Measurements from ENCODE around the gene PSG1.
"Not testable (repeated sequence)": the region's sequence is repeated elsewhere in the genome, so short reads cannot be mapped to it uniquely, and the experiment has no call there.

Gene PSG1

DNA sequence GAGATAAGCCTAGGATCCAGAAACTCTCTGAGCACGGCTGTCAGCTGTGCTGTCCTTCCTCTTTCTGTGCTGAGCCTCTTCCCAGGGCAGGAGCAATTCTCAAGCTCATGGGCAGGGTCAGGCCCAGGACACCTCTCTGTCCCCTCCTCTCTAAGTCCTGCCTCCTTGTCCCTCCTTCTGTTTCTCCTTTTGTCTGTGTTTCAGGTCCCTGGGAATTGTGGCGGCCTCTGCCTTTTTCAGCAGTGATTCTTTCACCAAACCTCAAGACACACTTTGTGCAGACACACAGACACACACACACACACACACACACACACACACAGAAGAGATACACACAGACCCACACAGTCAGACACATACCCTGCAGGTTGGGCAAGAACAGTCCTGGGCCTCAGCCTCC, at the start of gene PSG1:
Gene PSG1, minus strand, starts transcription at position 101 of the 400 bp plus-strand sequence. CDS start 132 bp downstream, outside the sequence.
- DNase-seq, result no peak

DNA sequence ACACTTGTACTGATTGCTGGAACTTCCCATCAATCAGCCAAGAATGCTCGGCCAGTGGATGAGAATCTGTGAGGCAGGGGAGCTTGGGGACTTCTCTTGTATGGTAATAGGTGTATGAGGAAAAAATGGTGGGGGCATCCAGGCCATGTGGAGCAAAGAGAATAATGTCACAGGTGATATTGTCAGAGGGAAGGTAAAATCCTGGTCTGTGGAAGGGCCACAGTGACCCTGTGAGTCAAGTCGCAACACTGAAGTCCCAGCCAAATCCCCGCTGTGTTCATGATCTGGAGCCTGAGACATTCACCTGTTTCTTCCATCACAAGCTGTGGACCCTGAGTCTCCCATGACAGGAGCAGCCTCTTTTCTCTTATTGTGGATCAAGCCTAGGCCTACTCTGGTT, 49.4 kb upstream of the PSG1 start:
- no peak for DNase-seq

DNA sequence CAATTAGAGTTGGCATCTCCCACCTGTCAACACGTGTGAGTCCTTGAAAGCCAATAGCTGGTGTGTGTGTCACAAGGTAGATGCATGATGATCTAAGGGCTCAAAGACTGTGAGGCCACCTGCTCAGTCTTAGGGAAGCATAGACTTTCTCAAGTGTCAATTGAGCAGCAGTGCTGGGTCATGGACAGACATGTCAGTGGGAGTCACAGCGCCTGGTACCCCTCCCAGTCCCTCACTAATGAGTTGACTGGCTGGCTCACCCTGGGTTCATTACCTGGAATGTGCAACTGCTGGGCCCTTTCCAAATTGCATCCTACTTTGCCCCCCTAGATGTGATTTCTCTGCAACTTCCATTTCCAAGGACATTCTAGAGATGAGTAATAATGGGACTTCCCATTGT, 47.3 kb upstream of the PSG1 start:
- DNase-seq, result no peak

DNA sequence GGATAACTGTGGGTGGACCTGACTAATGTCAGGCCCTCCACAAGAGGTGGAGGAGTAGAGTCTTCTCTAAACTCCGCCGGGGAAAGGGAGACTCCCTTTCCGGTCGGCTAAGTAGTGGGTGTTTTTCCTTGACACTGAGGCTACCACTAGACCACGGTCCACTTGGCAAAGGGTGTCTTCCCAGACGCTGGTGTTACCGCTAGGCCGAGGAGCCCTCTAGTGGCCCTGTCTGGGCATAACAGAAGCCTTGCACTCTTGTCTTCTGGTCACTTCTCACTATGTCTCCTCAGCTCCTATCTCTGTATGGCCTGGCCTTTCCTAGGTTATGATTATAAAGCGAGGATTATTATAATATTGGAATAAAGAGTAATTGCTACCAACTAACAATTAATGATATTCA, 43.6 kb upstream of the PSG1 start:
- DNase-seq, result peak; percentile 46

DNA sequence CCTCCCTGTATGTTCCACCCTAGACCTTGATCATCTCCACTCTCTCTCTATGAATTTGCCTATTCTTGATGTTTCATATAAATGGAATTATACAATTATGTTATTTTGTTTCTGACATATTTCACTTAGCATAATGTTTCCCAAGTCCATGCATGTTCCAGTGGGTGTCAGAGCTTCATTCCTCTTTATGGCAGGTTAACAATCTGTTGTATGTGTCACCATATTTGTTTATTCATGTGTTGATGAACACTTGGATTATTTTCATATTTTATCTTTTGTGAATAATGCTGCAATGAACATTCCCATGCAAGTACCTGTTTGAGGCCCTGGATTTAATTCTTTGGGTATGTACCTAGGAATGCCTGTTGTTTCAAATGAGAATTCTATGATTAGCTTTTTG, 41.5 kb upstream of the PSG1 start:
- DNase-seq, result not testable (repeated sequence)

DNA sequence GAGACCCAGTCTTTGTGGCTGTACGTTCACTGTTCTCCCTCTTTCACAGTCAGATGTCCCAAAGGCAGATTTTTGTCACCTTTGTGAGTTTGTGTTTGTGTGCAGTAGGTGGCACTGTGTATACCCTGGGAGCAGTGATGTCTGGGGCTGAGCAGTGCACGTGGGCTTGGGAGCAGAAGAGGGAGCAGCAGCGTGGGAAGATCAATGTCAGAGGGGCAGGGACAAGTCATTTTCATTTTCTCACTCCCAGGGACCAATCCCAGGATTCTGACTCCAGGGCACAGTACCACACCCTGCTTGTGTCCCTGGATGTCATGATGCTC, 40.2 kb upstream of the PSG1 start:
- DNase-seq, result no peak

DNA sequence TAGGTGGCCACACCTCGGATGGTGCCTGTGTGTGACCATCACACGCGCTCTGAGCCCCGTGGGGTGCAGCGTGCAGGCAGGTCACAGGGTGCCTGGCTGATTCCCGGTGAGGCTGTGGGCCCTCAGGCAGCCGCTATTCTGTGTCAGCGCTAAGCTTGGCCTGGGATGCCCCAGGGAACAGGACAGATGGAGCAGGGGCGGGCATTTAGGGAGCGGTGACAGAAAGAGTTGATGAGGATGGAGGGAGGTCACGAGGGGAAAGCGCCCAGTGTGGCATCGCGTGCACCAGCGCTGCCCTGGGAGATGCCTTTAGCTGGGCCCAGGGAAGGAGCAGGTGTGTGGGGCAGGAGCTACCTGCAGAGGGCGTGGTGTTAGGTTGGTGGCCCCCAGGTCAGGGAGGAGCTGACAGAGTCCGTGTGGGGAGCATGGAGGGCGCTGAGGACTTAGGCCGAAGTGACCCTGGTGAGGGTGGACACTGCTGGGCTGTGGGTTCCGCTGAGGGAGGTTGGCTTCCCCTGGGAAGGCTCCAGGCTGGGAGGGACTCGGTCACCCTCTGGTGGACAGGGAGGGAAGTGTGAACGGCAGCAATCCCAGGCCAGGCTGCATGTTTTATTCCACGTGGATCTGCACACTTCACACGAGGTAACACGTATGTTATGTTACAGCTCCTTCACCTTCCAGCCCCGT, 39.7 kb upstream of the PSG1 start:
- not testable (repeated sequence) for DNase-seq

DNA sequence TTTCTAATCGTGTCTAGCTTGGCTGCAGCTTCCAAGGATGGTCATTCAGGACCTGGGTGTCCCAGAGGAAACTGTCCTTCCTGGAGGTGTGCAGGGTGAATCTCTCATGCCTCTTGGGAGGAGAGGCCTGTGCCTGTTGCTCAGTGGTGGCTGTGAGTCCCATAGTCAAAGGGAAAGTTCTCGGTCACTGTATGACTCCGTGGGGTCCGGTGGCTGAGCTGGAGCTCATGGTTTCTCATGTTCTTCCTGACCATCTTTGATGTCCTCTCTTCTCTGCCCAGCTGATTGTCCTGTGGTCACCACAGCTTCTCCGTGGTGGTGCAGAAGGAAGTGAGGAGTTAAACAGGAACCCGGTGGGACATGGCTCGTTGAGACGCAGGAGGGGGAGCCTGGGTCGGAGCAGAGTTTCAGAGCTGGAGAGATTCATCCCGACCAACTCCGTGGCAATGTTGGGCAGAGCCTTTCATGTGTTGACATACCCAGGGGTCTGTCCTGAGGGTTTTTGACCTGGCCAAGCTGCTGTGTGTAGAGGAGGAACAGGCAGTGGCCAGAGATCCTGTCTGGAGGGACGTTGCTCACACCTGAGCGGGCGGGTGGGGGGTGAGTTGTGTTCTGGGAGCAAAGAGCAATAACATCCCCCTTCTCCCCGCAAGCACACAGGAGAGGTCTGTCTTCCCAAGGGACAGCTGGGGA, 39.0 kb upstream of the PSG1 start:
- not testable (repeated sequence) for DNase-seq

DNA sequence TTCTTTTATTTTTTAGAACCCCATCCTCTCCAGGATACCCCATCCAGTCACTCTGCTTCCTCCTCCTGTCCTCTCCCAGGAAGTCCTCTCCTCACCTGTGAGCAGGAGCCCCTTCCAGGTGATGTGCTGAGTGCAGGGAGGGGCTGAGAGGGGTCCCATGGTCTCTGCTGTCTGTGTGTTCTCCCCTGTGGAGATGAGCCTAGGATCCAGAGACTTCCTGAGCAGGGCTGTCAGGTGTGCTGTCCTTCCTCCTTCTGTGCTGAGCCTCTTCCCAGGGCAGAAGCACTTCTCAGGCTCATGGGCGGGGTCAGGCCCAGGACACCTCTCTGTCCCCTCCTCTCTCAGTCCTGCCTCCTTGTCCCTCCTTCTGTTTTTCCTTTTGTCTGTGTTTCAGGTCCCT, 38.1 kb upstream of the PSG1 start, which contains the start of gene PSG6:
Gene PSG6, minus strand, starts transcription at position 261 of the 400 bp plus-strand sequence. Its CDS starts 102 bp downstream, at position 159.
- not testable (repeated sequence) for DNase-seq

DNA sequence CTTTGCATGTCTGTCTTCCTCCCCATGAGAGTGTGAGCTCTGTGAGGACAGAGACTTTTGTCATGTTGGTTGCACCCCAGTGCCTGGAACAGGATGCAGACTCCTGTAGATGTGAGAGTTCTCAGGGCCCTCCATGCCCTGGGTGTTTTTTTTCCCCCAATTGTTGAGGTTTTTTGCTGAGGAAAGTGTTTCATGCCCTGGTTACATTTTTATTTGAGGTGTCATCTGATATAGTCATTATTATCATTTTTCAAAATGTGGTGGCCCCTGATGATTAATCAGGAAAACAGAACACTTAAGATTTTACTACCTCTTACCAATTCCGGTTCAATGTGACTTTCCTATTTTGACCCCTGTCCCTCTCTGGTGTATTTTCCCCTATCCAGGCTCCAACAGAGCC, 37.4 kb upstream of the PSG1 start:
- not testable (repeated sequence) for DNase-seq

DNA sequence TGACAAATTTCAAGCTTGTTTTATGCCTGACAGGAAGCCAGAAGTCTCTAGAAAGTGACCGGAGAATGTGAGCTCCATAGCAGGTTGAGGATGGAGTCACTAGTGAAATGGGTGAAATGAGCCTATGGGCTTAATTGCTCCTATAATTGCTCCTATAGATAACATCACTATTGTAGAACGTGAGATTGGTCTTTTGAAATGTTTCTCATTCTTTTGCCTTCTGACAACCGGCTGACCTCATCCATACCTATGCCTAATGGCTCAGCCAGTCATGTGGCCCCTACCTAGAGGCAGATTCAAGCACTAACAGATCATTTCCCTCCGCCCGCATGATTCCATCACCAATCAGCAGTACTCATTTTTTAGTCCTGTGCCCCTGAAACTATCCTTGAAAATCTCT, 34.0 kb upstream of the PSG1 start:
- not testable (repeated sequence) for DNase-seq

DNA sequence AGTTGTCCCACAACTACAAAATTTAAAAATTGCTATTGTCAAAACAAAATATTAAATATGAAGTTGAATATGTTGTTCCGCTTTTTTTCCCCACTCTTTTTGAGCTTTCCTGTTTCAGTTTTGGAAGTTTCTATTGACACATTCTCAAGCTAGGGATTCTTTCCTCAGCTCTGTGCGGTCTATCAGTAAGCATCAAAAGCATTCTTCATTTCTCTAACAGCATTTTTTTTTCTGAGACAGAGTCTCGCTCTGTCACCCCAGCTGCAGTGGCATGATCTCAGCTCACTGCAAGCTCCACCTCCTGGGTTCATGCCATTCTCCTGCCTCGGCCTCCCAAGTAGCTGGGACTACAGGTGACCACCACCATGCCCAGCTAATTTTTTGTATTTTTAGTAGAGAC, 33.4 kb upstream of the PSG1 start:
- DNase-seq, result not testable (repeated sequence)

DNA sequence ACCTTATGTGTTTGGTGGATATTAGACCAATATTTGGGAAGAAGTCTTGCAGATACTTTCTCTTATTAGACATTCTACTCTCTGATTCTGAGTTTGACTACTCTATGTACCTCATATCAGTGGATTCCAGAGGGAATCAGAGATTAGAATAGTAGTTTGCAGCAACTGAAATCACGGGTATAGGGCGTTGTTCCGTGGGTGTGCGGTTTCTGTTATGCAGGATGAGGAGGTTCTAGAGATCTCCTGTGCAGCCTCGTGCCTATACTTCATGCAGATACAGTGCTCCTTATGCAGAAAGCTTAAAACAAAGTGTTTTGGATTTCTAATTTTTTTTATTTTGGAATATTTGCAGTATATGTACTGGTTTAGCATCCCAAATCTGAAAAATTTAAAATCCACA, 32.2 kb upstream of the PSG1 start:
- DNase-seq, result not testable (repeated sequence)

DNA sequence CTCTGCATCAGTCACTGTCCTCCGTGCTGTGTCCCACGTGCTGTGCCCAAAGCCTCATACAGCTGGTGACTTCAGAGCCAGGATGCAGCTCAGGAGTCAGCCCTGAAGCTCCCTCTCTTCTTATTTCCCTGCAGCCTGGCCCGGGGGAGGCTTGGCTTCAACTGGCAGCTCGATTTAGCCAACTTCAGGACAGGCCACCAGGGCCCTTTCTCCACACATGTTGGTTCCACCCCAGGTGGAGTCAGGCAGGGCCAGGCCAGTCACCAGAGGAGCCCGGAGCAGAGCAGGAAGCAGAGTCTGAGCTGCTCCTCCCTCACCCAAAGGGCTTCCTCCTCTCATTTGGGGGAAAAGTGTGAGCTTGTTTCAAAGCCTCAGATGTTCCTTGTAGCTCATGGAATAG, 26.6 kb upstream of the PSG1 start:
- DNase-seq, result not testable (repeated sequence)

DNA sequence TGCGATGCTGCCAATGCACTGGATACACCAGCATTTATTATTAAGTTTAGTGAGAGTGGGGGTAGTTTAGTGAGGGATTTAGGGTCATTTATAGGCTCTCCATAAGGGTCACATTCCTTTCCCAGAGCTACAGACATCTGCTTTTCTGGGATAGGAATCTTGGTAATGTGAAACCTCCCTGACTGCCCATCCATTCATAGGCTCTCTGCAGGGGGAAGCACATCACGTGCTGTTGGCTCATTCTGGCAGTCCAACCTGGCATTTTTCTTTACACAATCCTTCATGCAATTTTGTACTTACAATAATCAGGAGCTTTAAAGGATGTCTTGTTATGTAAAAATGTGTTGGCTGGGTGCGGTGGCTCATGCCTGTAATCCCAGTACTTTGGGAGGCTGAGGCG, 21.0 kb upstream of the PSG1 start:
- not testable (repeated sequence) for DNase-seq

DNA sequence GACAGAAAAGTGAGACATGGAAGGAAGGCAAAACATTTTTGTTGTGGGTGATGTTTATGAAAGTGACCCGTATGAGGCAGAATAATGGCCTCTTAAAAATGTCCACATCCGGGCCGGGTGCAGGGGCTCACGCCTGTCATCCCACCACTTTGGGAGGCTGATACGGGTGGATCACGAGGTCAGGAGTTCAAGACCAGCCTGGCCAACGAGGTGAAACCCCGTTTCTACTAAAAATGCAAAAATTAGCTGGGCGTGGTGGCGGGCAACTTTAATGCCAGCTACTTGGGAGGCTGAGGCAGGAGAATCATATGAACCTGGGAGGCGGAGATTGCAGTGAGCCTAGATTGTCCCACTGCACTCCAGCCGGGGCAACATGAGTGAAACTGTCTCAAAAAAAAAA, 20.2 kb upstream of the PSG1 start:
- not testable (repeated sequence) for DNase-seq

DNA sequence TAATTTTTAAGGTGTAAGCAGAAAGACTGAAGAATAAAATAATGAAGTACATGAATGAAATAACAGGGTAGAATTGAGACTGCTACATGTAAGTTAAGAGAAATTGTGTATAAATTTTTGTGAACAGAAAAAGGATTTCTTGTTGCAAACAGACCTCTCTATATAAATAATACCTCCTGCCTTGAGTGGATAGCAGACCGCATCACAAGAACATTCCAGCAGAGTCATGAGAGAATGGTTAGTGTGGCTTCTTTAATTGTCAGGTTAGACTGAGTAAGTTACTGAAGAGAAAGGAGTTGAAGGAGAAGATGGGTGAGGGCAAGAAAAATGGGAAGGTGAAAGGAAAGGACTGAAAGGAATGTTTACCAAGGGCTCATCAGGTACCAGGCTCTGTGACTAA, 19.6 kb upstream of the PSG1 start:
- DNase-seq, result not testable (repeated sequence)

DNA sequence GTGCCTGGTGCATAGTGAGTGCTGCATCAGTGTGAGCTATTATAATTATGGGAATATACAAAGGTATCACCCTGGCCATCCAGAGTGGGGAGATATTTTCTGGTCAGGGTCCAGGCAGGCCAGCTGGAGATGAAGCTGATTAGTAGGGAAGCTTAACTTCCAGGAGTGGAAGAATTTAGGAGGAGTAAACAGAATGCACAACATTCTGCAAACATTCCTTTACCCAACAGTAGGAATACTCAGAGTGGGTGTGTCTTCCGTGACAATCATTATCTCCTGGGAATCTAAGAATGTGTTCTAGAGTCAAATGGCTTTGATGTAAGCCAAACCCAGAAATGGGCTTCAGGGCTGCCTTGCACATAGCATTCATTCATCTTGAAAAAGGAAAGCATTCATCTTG, 19.1 kb upstream of the PSG1 start:
- DNase-seq, result not testable (repeated sequence)

DNA sequence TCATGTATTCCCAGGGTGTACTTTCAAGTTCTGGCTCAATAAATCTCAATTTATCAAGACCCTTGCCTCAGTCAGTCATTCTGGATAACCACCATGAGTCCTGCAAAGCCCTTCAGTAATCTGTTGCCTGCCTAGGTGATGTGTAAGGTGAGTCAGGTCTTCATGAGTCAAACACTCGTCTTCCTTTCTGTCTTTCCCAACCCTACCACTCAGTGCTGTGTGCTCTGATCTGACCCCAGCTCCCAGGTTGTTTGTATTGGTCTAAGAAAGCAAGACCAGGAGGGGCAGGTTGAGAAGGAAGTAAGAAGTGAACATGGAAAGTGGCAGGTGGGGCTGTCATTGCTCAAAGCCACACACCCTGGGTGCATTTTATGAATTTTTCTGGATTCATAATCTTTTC, 18.2 kb upstream of the PSG1 start:
- DNase-seq, result not testable (repeated sequence)

DNA sequence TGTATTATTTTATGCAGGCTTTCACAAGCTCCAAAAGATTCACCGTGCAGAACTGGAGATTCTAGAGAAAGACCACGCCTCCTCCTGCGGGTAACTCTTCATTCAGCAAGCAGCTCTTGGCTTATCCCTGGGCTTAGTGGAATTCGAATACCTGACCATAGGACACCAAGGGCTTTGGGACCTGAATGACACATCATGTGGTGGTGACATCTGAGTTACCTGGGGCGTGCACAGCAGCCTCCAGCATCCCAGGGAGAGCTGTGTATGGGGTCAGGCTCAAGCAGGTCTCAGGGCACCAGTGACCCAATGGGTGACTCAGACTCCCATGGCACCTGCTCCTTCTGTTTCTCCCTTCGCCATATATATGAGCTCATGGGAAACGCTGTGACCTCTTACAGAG, 10.9 kb upstream of the PSG1 start:
- DNase-seq, result not testable (repeated sequence)

DNA sequence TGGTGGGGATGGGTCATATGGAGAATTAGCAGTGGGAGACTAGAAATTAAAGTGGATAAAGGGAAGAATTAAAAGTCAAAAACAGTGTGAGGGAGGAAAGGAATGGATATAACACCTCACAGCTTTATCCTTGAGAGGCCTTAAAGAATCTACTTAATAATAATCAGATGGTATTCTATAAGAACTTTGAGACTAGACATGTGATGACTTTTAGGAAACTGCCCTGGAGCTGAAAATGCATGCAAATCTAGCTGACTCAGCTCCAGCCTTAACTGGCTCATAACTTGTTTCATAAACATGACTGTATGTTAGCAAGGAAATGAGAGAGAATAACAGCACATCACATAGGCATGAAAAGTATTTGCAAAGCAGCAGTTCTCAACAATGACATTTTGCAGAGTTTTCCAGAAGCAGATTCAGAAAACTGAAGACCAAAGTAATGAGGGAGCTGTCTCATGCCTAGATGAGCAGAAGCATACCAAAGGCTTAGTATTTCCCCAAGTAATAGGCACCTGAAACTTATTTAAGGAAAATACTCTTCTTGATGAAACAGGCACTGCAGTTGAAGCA, 8.4 kb upstream of the PSG1 start:
- DNase-seq, result not testable (repeated sequence)

DNA sequence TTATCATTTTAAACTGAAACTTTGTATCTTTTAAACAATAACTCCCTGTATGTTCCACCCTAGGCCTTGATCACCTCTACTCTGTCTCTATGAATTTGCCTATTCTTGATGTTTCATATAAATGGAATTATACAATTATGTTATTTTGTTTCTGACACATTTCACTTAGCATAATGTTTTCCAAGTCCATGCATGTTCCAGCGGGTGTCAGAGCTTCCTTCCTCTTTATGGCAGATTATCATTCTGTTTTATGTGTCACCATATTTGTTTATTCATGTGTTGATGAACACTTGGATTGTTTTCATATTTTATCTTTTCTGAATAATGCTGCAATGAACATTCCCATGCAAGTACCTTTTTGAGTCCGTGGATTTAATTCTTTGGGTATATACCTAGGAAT, 3.2 kb upstream of the PSG1 start:
- not testable (repeated sequence) for DNase-seq

DNA sequence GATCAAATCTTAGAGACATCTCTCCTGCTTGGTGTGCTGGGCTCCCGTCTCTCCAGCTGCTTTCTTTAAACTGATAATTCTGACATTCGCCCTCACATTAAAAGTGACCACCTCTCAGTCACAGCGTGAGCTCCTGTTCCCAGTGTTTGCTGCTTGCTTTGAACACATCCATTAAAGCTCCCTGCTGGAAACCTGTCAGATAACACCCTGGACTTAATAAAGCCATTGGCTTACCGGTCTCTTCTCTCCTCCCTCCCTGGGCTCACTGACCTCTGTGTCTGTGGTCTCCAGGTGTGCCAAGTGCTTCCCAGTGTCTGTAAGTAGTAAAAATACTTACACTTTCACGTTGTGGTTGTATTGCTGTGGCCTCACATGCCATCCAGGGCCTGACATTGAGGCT, 2.5 kb upstream of the PSG1 start:
- not testable (repeated sequence) for DNase-seq

DNA sequence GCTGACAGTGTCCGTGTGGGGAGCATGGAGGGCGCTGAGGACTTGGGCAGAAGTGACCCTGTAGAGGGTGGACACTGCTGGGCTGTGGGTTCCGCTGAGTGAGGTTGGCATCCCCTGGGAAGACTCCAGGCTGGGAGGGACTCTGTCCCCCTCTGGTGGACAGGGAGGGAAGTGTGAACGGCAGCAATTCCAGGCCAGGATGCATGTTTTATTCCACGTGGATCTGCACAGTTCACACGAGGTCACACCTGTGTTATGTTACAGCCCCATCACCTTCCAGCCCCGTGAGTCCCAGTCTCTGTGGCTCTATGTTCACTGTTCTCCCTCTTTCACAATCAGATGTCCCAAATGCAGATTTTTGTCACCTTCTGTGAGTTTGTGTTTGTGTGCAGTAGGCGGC, 1.8 kb upstream of the PSG1 start:
- DNase-seq, result not testable (repeated sequence)
